Pulmonary artery endothelial cell (primary cell): Measurements from ENCODE around the gene INPP5A. TPM values are rescaled to one million over a fixed set of nuclear protein-coding genes. Genes with fewer than 3 reads are reported as not detected.
"Not testable (repeated sequence)": the region's sequence is repeated elsewhere in the genome, so short reads cannot be mapped to it uniquely, and the experiment has no call there.

Experiments
- DNase-seq: peaks from one replicate; pipeline ENCODE4 v3.0.0-alpha.2; 2011; ENCODE audit warnings: low read depth, low spot score
- total RNA-seq: library from RNA; depleted of rRNA; stranded (reverse); fragments of >200 nt; gene quantifications from 2 replicates; pipeline ENCODE4 v1.2.3, GENCODE V29; 2014

Gene INPP5A
- total RNA-seq, 1 donor from 2014 or later: 25.4 TPM

DNA sequence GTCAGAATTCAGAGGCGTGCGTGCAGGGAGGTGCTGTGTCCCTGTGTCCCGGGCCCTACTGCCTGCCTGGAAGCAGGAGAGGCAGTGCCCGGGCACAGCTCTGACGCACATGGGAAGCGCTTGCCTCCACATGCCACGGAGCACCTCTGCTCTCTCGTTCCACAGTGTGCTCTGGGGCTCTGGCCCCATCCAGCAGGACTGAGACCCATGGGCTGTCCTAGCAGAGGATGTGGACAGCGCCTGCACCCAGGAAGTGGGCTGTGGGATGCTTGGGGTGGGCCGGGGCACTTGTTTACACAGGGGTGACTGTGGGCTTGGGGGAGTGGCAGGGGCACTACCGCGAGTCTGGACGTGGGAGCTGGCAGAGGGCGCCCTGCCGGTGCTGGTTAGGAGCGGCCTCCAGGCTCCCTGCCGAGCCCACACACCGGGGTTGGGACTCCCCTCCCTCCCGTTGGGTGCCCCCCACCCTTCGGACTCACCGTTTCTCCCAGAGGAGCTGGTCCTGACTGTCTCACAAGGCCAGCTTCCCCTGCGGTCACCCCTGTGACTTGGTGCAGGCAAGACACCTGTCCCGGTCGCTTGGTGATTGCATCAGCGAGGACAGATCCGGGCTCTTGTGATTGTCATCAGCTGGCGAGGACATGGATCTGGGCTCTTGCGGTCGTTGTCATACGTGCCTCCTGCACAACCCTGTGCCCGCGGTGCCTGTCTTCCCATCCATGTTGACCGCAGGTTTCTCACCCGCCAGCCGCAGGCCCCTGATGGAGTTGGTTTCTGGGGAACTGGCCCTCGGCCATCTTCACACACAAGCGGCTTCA is 165.2 kb downstream of the INPP5A start:
- DNase-seq: no peak

DNA sequence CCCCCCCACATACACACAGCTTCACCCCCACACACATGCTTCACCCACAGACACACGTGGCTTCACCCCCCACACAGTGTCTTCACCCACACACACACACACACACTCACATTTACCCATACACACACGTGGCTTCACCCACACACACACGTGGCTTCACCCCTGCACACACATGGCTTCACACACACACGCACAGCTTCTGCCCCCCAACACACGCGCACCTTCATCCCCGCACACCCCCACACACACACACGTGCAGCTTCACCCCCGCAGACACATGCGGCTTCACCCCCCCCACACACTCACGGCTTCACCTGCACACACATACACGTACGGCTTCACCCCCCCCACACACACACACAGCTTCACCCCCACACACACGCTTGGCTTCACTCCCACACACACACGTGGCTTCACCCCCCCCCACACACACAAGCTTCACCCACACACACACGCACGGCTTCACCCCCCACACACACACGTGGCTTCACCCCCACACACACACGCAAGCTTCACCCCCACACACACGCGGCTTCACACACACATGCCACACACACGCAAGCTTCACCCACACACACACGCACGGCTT is 165.9 kb downstream of the INPP5A start:
- DNase-seq: no peak

GRCh38 chr10:132704008-132704814 is 166.6 kb downstream of the INPP5A start:
- no peak for DNase-seq

GRCh38 chr10:132704815-132705064 is 167.2 kb downstream of the INPP5A start:
- DNase-seq: not testable (repeated sequence)

GRCh38 chr10:132705173-132705572 is 167.6 kb downstream of the INPP5A start:
- DNase-seq: no peak

DNA sequence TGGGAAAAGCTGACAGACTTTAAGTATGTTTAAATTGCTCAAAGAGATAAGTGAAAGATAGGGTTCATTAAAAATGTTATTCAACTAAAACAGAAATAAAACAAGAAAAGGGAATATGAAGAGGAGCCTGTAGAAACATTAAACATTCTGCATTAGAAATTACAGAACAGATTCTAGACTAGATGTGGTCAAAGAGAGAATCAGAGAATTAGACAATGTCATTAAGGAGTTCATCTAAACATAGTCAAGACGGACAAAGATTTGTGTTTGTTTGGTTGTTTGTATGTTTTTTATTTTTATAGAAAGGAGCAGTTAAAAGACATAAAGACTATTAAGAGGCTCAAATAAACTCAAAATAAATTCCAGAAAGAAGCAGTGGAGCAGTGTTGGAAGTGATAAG is 168.4 kb downstream of the INPP5A start:
- no peak for DNase-seq

DNA sequence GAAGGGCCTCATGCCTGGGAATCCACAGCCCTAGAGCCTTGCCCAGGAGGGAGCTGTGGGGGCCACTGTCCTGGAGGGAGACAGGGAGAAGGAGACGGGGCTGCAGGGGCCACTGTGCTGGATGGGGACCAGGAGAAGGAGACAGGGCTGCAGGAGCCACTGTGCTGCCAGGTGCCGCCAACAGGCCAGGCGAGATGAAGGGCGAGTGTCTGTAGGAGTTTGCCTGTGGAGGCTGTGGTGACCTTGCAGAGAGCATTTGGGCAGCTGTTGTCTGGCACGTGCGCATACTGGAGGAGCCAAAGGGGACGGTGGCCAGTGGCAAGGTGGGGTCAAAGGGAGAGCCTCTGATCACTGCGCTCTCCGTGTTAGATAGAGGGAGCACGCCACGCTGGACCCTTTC is 169.1 kb downstream of the INPP5A start:
- DNase-seq: no peak

DNA sequence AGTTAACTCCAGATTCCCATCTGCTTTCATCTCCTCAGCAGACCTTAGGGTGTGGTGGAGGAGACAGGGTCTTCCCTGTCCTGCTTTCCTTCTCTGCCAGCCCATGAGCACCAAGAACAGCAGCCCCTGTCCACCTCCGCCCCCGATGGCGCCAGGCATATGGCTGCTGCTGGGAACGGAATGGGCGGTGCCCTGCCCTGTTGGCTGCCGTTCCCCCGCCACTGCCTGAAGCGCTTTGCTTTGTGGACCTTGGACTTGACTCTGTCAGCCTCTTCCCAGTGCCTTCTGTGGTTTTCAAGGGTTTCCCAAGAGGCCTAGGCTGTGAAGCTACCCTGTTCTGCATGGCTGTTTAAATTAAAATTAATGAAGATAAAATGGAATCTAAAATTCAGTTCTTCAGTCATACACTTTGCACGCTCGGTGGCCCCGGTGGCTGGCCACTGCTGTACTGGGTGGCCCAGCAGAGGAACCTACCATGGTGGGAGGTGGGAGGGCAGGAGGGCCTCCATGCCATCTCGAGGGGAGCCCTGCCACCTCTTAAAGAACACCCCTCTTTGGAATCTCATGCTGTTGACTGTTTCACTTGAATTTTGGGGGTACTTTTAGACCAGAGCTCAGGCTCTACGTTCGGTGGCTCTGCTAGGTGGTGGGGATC is 169.7 kb downstream of the INPP5A start:
- DNase-seq: no peak

DNA sequence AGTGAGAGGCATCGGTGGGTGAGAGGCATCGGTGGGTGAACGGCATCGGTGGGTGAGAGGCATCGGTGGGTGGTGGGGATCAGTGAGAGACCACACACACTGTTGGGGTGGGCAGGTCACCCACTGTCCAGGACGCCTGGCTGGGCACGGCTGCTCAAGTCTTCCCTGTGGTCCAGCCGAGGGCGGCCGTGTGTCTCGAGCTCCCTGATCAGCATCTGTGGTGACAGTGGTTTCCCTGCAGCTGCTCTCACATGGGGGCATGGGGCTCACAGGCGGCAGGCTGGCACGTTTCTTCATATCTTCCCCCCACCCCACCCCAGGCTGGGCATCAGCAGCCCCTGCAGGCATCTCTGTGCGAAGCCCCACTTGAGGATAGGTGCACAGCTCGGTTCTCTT is 170.2 kb downstream of the INPP5A start:
- DNase-seq: no peak

DNA sequence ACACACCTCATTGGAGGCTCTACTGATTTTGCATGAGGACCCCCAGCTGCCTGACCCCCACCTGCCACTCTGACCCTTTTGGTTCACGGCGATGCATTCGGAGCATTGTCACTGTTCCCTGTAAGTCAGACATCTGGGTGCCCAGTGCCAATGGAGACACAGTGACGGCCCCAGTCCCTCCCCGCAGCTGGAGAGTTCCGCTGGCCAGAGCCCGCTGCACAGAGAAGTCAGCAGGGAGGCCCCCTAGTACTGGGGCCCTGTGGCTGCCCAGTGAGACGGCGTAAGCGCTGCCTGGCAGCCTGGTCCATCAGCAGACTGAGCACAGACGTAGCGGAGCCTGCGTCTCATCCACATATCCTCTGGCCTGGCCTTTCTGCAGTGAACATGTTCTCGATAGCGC is 170.9 kb downstream of the INPP5A start:
- DNase-seq: no peak

DNA sequence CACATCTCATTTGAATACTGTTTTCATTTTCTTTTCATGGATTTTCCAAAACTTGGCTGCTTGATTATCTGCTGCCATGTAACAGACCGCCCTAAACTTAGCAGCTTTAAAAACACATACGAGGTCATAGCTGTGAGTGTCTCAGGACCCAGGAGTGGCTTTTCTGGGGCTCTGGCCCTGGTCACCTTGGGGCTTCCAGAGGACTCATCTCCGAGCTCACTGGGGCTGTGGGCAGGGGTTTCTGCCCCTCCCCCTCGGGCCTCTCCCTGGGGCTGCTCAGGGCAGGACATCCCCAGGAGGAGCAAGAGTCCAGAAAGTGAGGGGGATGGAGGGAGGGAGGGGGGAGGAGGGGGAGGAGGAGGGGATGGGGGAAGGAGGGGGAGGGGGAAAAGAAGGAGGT is 171.3 kb downstream of the INPP5A start:
- no peak for DNase-seq

GRCh38 chr10:132709471-132709951 is 171.9 kb downstream of the INPP5A start:
- DNase-seq: no peak

DNA sequence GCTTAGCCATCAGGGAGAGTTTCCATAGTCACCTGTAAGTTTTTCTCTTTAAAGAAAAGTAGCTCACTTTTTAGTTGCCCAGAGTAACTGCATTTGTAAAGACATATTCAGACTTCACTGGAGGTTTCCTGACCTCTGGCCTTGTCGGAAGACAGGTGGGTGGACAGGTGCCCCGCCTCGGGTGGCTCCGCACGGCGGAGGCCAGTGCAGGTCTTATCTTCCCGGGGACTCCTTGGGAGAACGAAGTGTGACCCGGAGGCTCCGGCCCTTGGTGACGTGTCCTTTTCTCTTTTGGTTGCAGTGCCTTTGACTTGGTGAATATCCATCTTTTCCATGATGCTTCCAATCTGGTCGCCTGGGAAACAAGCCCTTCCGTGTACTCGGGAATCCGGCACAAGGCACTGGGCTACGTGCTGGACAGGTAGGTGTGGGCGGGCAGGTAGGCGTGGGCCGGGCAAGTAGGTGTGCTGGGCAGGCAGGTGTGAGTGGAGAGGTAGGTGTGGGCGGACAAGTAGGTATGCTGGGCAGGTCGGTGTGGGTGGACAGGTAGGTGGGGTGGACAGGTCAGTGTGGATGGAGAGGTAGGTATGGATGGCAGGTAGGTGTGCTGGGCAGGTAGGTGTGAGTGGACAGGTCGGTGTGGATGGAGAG is 172.6 kb downstream of the INPP5A start:
- DNase-seq: no peak

DNA sequence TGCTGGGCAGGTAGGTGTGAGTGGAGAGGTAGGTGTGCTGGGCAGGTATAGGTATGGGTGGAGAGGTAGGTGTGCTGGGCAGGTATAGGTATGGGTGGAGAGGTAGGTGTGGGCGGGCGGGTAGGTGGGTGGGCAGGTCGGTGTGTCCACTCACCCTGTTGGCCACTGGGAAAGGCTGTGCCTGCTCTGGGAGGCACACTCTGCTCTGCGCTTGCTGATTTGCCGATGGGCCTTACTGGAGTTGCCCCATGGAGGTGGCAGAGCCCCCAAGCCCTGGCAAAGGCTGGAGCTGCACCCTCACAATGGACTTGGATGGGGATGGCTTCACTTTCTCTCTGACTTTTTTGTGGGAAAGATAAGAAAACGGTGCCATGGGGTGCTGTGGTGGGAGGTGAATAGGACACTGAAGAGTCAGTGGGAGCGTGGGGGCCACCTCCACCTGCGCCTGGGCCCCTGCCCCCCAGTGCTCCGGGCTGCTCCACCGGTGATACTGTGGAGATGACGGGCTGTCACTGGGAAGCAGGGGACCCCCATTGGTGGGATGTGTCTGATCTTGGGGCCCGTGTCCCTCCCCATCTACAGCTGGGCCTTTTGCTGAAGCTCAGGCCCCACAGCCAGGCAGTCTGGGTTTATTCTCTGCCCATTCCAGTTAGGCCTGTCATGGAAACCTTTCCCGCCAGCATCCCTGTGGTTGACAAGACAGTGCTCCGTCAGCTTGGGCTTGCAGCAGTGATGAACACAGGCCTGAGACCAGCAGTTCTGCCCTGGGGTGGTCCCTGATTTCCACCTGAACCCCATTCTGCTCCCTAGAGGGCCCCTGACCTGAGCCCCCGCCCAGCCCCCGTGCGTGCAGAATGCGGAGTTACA is 173.4 kb downstream of the INPP5A start:
- DNase-seq: no peak

DNA sequence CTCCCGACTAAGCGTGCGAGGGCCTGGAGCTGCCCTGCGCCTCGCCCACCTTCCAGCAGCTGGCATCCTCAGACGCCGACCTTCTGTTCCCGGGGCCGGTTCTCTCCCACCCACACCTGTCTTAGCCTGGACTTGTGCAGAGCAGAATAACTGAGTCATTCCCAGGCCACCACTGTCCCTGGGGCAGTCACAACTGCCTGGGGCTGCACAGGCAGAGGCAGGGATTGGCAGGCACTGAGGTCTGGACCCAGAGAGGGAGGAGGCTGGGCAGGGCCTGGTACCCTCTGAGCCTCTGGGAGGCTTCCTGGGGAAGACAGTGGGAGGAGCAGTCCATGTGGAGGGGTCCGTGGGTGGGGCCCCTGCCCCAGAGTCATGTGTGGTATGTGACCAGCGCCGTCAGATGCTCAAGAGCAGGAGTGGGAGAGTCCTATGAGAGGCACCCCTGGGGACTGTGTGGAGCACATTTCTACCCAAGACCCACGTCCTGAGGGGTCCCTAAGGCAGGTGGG is 174.1 kb downstream of the INPP5A start:
- no peak for DNase-seq

DNA sequence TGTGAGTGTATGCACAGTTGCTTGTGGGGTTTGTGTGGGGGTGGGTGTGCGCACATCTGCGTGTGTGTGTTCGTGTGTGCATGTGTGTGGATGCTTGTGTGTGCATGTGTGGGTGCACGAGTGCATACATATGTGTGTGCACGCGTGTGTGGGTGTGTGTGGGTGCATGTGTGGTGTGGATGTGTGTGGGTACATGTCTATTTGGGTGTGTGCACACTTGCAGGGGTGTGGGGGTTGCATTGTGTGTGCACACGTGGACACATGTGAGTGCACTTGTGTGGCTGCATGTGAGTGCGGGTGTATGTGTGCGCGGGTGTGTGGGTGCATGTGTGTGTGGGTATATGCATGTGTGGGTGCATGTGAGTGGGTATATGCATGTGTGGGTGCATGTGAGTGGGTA is 174.7 kb downstream of the INPP5A start:
- no peak for DNase-seq

GRCh38 chr10:132712743-132713142 is 175.2 kb downstream of the INPP5A start:
- no peak for DNase-seq

DNA sequence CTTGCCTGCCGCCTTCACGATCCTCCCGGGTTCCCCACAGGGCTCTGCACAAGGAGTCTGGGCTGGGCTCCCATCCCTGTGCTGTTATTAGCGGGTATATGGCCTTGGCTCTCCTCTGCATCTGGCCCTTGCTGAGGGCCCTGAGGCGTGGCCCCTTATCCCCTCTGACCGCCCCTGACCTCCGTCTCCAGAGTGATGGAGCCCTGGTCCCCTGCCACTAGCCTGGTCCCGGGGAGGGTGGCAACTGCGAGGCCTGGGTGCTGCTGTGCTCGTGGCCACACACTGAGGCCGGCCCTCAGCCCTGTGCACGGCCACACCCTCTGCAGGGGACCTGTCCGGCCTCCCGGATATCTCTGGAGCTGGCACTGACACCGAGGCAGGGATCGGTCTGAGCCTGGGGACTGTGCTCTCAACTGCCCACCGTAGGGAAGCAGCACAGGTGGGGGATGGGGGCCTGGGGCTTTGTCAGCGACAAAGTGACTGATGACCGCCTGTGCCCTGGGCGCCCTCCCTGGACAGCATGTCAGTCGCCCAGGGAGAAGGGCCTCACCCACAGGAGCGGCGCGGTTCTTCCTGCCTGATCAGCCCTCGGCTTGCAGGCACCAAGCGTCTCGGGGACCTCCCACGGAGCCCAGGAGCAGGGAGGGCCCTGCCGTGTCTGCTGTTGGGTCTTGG is 176.0 kb downstream of the INPP5A start:
- no peak for DNase-seq

DNA sequence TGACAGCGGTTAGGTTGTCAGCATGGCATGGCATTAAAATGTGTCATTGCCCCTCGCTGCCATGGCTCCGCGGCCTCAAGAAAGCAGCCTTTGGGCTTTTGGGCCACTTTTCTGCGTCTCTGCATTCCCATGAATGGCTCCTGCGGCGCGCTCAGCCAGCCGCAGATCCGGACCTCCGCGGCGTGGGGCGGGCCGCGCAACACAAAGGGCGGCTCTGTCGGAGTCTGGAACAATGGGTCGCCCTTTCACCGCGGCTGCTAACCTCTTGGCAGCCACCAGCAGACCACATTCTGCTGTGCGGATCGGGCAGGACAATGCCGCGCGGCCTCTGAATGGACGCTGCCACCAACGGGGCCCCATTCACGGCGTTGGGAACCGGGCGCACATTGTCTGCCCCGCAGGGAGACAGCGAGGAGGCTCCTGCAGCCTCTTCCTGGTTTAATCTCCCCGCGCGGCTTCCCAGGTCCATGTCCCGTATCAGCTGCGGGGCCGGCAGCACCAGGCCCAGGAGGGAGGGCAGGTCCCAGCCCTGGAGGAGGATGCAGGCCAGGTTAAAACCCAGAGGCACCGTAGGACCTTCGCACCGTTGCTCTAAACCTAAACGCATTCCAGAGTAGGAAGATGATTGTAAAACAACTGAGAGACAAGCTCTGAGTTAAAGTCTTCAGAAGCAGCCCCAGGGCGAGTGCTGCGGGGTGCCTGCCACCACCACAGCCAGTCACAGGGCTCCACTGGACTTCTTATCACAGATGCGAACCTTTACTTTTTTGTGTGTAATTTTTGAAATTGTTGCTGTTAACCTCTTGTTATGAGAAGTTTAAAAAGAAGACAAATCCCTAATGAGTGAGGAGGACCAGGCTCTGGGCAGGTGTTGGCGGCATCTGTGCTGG is 176.8 kb downstream of the INPP5A start:
- no peak for DNase-seq
